HG03558 (cell line): ENCODE data around the gene NECTIN2.
"Not testable (repeated sequence)": the region's sequence is repeated elsewhere in the genome, so short reads cannot be mapped to it uniquely, and the experiment has no call there.

Source experiments
- ATAC-seq: cut with Tn5 transposase; IDR thresholded peaks from one replicate; pipeline ENCODE4 v1.9.1; 2021; ENCODE audit warnings: moderate number of reproducible peaks; ENCODE audit not compliant: unreplicated experiment; ENCODE audit errors: extremely low read depth

Gene NECTIN2

GRCh38 chr19:44848812-44849447 lies 2.8 kb downstream of the NECTIN2 start:
- ATAC-seq, result no peak

- ATAC-seq, result no peak
Measured at GRCh38 chr19:44850641-44851109, 4.6 kb downstream of the NECTIN2 start.

- ATAC-seq, result no peak
Measured at GRCh38 chr19:44851427-44851826, 5.3 kb downstream of the NECTIN2 start.

- ATAC-seq, result no peak
Measured at GRCh38 chr19:44855606-44856005, 9.5 kb downstream of the NECTIN2 start.

- ATAC-seq, result no peak
Measured at GRCh38 chr19:44856421-44857083, 10.5 kb downstream of the NECTIN2 start.

GRCh38 chr19:44857837-44858236 lies 11.7 kb downstream of the NECTIN2 start:
- no peak for ATAC-seq

GRCh38 chr19:44861576-44861975 lies 15.5 kb downstream of the NECTIN2 start:
- not testable (repeated sequence) for ATAC-seq

GRCh38 chr19:44863990-44864389 lies 17.9 kb downstream of the NECTIN2 start:
- no peak for ATAC-seq

- ATAC-seq, result no peak
Measured at GRCh38 chr19:44865196-44865767, 19.2 kb downstream of the NECTIN2 start.

- ATAC-seq, result no peak
Measured at GRCh38 chr19:44866664-44867063, 20.6 kb downstream of the NECTIN2 start.

GRCh38 chr19:44867578-44867977 lies 21.5 kb downstream of the NECTIN2 start:
- no peak for ATAC-seq

- no peak for ATAC-seq
Measured at GRCh38 chr19:44869733-44870470, 23.8 kb downstream of the NECTIN2 start.

GRCh38 chr19:44871809-44872208 lies 25.7 kb downstream of the NECTIN2 start:
- no peak for ATAC-seq

GRCh38 chr19:44872661-44873060 lies 26.6 kb downstream of the NECTIN2 start:
- no peak for ATAC-seq

- no peak for ATAC-seq
Measured at GRCh38 chr19:44874317-44874716, 28.2 kb downstream of the NECTIN2 start.

- ATAC-seq, result no peak
Measured at GRCh38 chr19:44875666-44876451, 29.8 kb downstream of the NECTIN2 start.

GRCh38 chr19:44876930-44877535 lies 30.9 kb downstream of the NECTIN2 start:
- no peak for ATAC-seq

- ATAC-seq, result no peak
Measured at GRCh38 chr19:44878120-44878865, 32.2 kb downstream of the NECTIN2 start.
